RKO (cell line): ENCODE data around the gene OSCP1.
A peak's percentile ranks its signal among the peaks of the same experiment; 100 is the strongest.

ENCODE experiments used
- DNase-seq: peaks from one replicate; pipeline ENCODE4 v3.0.0-alpha.2; 2016; ENCODE audit warnings: low spot score

The OSCP1 gene

DNA sequence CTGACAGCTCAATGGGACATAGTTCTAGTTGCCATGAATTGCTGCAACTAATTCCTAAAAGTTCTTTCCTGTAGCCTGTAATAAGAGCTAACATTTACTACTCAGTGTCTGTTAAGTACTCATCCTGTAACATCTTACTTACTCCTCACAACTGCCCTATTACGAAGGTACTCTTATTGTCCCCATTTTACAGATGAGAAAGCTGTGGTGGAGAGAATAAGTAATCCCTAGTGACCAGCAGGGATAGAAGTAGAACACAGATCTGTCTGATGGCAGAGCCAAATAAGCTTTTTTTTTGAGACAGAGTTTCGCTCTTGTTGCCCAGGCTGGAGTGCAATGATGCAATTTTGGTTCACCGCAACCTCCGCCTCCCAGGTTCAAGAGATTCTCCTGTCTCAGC lies 67.6 kb downstream of the OSCP1 start:
- DNase-seq, result no peak

DNA sequence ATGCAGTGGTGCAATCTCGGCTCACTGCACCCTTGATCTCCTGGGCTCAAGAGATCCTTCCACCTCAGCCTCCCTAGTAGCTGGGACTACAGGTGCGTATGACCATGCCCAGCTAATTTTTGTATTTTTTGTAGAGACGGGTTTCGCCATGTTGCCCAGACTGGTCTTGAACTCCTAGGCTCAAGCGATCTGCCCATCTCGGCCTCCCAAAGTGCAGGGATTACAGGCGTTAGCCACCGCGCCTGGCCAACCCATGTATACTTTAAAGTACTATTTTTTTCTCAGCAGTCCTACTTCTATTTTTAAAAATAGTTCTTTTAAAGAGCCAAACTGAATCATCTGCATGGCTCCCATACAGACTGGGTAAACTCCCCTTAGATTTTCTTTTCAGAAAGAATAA lies 68.0 kb downstream of the OSCP1 start:
- no peak for DNase-seq

DNA sequence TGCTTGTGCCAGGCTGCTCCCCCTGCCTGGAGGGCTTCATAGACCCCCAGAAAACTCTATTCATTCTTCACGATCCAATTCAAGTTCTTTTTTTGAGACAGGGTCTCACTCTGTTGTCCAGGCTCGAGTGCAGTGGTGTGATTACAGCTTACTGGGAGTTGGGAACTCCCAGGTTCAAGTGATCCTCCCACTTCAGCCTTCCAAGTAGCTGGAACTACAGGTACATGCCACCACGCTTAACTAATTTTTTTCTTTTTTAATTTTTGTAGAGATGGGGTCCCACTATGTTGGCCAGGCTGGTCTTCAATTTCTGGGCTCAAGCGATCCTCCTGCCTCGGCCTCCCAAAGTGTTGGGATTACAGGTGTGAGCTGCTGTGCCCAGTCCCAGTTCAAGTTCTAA lies 68.8 kb downstream of the OSCP1 start:
- DNase-seq, result no peak

DNA sequence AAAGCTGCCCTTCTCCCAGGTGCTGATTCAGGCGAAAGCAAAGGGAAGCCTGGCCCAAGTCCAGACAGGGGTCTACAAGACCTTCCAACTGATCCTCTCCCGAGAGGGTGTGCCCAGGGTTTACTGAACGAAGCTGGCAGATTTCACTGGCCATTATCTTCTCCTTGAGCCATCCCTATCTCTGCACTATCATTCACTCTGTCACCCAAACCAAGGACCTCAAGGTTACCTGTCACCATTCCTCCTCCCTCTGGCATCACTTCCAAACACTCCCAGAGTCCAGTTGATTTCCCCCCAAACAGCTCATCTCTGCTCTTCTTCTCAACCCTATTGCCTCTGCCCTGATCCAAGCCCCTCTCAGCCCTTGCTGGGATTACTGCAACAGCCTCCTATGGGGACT lies 69.5 kb downstream of the OSCP1 start:
- DNase-seq, result no peak

DNA sequence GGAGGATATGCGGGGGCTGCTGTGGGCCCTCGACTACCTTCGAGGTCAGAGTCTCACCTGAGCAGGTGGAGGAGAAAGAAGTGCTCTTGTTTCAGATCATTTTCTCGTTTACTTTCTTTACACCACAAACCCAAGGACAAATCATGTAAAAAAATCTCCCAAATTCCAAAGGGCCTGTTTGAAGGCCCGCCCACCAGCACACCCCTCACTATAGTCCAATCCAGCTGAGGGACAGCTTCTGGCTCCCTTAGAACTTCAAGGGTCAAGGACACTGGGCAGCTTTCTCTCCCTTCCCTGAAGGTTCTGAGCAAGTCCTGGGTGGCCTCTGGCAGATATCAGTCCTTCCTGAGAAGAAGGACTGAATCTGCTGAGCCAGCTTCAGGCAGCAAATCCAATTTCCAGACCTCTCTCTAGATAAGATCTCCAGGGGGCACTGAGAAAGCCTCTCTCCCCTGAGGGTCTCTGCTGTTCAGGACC lies 70.1 kb downstream of the OSCP1 start:
- no peak for DNase-seq

DNA sequence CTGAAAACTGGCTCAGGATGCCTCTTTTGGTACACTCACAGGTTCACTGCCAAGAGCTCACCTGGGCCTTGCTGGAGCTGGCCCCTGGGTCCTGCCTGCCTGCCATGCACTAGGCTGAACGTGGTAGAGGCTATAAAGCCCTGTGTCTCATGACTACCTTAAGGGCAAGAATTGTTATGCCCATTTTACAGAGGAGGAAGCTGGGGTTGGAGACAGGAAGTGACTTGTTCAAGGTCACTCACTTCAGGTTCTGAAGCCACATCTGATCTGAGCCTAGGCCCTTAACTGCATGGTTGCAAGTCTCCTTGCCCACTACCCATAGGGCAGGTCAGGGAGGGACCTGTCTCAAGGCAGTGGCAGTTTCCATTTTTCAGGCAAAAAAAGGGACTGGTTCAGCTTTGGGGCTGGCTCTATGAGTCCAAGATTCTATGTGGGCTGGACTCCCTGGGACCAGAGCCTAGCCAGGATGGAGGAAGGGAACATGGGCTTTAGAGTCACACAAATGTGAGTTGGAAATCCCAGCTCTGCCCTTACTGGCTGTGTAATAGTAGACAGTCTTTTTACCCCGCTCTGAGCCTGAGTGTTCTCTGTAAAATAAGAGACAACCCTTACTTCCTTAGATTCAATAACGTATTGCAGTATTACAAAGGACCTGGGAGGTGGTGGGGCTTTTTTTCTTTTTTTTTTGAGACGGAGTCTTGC lies 72.3 kb downstream of the OSCP1 start:
- no peak for DNase-seq

DNA sequence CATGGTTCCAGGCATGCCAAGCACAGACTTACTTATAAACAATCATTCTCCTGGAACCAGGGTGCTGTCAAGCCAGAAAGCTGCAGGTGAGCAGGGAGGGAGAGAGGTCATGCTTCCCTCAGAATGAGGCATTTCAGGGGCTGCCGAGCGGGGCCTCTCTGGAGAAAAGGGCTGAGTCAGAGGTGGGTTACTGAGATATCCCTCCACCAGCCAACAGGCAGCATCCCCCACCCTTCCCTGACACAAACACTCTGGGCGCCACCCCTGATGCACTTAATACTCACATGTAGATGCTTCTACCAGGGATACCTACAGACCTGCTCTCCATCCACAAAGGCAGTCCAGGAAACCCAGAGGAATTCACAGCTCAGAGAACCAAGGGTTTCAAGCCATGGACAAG lies 77.6 kb downstream of the OSCP1 start:
- no peak for DNase-seq

DNA sequence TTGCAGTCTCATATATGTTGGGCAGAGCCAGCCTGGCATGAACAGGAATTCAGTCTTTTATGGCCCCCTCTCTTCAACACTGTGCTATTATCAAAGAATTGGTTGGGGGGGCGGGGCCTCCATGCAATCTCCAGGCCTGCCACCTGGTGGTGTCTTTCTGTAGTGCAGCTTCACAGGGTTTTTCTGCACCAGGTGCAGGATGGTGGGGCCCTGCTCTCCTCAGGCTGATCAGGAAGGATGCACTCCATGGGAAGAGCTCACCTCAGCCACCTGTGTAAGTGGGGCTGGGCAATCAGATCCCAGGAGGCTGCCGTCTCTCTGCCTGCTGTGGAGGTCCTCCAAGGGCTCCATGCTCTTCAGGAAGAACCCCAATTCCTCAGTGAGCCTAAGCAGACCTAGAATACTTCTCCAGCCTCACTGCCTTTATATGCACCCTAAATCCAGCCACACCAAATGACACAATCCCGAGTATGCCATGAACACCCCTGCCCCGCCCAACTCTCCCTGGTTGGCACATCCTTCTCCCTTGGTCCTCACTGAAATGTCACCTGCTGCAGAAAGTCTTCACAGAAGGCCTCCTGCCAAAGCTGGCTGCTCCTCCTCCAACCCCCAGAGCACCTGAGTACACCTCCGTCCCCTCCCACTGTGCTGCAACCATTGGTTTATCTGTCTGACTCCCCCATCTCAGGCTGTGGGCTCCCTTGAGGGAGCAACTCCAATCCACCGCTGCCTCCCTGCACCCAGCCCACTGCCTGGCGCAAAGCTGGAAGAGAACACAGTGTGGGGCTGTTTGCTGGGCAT lies 81.0 kb downstream of the OSCP1 start:
- DNase-seq, result peak; percentile 60
